Dermis microvascular lymphatic vessel endothelial cell (primary cell): Measurements from ENCODE around the gene NEK3. TPM values are rescaled to one million over a fixed set of nuclear protein-coding genes. Genes with fewer than 3 reads are reported as not detected.
"Not testable (repeated sequence)": the region's sequence is repeated elsewhere in the genome, so short reads cannot be mapped to it uniquely, and the experiment has no call there.

Experiments
- DNase-seq, 2 donors: peaks; one replicate each; pipeline versions ENCODE4 v3.0.0 to v3.0.0-alpha.2; 2010; ENCODE audit warnings: low read depth in 2 of 2
- total RNA-seq: library from RNA; depleted of rRNA; stranded (reverse); fragments of >200 nt; gene quantifications from 2 replicates; pipeline ENCODE4 v1.2.1, GENCODE V29; 2014

Gene NEK3
- total RNA-seq, 1 donor from 2014 or later: 12.2 TPM

GRCh38 chr13:52118595-52118994, 40.8 kb downstream of the NEK3 start:
- no peak for DNase-seq

GRCh38 chr13:52118095-52118494, 41.3 kb downstream of the NEK3 start:
- DNase-seq: no peak

GRCh38 chr13:52112591-52112990, 46.8 kb downstream of the NEK3 start:
- no peak for DNase-seq

DNA sequence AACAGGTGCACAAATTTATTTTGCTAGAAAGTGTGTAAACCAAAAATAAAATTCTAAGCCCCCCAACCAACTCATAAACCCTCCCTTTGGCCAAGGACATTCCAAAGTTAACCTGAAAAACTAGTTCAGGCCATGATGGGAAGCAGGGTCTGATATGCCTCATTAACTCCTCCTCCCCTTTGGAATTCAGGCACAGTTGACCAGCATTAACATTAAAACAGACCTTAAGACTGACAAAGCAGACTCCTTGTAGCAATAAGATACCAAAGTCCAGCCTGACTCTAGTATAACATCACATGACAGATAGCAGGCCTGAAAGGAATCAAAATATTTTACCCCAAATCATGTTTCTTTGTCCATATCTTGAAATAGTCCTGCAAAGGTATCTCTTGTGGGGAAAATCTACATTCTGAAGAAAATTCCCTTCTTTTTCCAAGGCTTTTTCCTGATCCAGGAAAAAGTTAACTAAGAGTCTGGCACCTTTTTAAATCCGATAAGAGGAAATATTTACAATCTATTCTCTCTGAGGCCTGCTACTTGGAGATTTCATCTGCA, 50.2 kb downstream of the NEK3 start:
- no peak for DNase-seq

- DNase-seq: no peak
Observed at GRCh38 chr13:52105841-52106240, 53.6 kb downstream of the NEK3 start.

DNA sequence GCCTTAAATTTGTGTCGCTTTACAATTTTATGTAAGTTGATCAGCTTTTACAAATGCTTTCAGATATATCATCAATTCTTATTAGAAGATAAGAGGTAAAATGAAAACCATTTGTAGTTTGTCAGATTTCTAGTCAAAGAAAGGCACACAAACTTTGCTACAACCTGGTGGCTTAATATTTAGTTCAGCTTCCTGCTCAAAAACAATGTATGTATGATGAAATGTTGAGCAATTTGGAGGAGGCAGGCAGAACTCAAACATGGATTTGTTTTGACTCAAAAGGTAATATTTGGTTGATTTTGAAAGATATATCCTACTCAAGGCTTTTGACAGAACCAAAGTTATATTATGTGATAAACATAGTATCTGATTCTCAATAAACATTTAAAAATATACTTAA, 54.8 kb downstream of the NEK3 start:
- no peak for DNase-seq

DNA sequence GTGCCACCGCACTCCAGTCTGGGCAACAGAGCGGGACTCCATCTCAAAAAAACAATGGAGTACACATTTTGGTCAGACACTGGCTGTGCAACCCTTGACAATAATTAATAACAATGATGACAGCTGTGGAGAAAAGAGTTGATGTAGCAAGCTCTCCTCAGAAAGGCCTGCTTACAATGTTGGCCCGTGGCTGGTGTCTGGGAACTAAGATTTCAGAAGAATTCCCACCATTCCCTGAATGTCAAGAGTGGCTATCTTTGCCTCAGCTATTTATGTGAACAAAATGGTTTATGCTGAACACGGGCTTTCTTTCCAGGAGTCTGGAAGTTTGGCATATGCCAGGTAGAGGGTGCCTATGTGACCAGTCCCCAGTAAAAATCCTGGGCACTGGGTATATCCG, 56.0 kb downstream of the NEK3 start:
- DNase-seq: no peak

DNA sequence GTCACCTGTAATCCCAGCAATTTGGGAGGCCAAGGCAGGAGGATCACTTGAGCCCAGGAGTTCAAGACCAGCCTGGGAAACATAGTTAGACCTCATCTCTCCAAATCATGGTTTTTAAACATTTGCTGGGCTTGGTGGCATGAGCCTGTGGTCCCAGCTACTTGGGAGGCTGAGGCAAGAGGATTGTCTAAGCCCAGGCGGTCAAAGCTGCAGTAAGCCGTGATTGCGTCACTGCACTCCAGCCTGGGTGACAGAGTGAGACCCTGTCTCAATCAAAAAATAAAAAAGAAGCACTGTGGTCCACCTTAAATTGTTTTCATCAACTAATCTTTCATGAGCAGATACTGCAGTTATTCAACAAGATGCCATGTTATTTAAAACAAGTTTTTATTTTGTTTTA, 57.0 kb downstream of the NEK3 start:
- not testable (repeated sequence) for DNase-seq

DNA sequence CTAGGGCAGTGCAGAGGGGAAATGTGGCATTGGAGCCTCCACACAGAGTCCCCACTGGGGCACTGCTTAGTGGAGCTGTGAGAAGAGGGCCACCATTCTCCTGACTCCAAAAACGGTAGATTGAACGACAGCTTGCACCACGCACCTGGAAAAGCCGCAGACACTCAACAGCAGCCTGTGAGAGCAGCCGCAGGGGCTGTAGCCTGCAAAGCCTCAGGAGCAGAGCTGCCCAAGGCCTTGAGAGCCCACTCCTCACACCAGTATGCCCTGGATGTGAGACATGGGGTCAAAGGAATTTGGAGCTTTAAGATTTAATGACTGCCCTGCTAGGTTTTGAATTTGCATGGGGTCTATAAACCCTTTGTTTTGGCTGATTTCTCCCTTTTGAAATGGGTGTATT, 62.2 kb downstream of the NEK3 start:
- no peak for DNase-seq

GRCh38 chr13:52096748-52097147, 62.6 kb downstream of the NEK3 start:
- DNase-seq: no peak

DNA sequence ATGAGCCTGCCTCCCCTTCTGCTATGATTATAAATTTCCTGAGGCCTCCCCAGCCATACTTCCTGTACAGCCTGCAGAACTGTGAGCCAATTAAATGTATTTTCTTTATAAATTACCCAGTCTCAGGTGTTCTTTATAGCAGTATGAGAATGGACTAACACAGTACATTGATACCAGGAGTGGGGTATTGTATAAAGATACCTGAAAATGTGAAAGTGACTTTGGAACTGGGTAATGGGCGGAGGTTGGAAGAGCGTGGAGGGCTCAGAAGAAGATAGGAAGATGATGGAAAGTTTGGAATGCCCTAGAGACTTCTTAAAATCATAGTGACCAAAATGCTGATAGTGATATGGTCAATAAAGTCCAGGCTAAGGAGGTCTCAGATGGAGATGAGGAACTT, 63.3 kb downstream of the NEK3 start:
- DNase-seq: no peak

- no peak for DNase-seq
Observed at GRCh38 chr13:52092087-52092486, 67.3 kb downstream of the NEK3 start.

- no peak for DNase-seq
Observed at GRCh38 chr13:52091473-52091872, 67.9 kb downstream of the NEK3 start.

DNA sequence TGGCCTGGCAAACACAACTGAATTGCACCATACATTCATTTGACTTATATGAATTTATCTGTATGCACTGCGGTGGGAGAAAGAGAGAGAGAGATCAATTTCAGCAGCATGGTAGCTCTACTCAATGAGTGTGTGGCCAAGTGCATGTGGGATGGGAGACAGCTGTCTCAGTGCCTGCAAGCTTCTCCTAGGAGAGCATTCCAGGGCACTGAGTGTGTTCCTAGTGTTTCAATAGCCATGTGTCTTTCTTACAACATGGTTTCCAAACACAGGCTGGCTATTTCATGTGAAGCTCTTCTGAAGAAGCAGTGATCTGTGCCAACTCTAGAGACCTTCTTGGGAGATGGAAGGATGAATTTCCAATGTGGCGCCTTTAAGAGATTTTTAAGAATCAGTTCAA, 74.0 kb downstream of the NEK3 start:
- DNase-seq: no peak

DNA sequence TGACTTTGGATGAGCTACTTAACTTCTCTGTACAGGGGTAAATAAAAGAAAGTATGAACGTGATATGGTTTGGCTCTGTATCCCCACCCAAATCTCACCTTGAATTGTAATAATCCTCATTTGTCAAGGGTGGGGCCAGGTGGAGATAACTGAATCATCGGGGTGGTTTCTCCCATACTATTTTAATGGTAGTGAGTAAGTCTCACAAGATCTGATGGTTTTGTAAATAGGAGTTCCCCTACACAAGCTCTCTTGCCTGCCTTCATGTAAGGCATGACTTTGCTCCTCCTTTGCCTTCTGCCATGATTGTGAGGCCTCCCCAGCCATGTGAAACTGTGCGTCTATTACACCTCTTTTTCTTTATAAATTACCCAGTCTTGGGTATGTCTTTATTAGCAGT, 74.4 kb downstream of the NEK3 start:
- not testable (repeated sequence) for DNase-seq

Other genes starting within 250 kb of the NEK3 start
- 5.1 and 6.1 TPM in 2 replicates for gene ATP7B, start 148.1 kb downstream of the NEK3 start, total RNA-seq
- gene ALG11, start 147.2 kb downstream of the NEK3 start, total RNA-seq: 11.8 and 14.2 TPM in 2 replicates
- 7.6 and 8.6 TPM in 2 replicates for gene UTP14C, start 134.9 kb downstream of the NEK3 start, total RNA-seq
- under 0.01 and 0.13 TPM in 2 replicates for gene NEK5, start 30.5 kb downstream of the NEK3 start, total RNA-seq
- 41.3 and 52.8 TPM in 2 replicates for gene THSD1, start 246.6 kb upstream of the NEK3 start, total RNA-seq